ENCODE measurements around the gene C11orf21.

- TF ChIP-seq, protein P1, sequence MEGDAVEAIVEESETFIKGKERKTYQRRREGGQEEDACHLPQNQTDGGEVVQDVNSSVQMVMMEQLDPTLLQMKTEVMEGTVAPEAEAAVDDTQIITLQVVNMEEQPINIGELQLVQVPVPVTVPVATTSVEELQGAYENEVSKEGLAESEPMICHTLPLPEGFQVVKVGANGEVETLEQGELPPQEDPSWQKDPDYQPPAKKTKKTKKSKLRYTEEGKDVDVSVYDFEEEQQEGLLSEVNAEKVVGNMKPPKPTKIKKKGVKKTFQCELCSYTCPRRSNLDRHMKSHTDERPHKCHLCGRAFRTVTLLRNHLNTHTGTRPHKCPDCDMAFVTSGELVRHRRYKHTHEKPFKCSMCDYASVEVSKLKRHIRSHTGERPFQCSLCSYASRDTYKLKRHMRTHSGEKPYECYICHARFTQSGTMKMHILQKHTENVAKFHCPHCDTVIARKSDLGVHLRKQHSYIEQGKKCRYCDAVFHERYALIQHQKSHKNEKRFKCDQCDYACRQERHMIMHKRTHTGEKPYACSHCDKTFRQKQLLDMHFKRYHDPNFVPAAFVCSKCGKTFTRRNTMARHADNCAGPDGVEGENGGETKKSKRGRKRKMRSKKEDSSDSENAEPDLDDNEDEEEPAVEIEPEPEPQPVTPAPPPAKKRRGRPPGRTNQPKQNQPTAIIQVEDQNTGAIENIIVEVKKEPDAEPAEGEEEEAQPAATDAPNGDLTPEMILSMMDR (IDR thresholded peaks at IDR 0.05): no peak
- TF ChIP-seq POLR2A (IDR thresholded peaks at IDR 0.05): no peak
Observed at GRCh38 chr11:2347308-2347830, 45.7 kb upstream of the C11orf21 start.
